ENCODE data around the gene RBM8A.
"Not testable (repeated sequence)": the region's sequence is repeated elsewhere in the genome, so short reads cannot be mapped to it uniquely, and the experiment has no call there.

Gene RBM8A

DNA sequence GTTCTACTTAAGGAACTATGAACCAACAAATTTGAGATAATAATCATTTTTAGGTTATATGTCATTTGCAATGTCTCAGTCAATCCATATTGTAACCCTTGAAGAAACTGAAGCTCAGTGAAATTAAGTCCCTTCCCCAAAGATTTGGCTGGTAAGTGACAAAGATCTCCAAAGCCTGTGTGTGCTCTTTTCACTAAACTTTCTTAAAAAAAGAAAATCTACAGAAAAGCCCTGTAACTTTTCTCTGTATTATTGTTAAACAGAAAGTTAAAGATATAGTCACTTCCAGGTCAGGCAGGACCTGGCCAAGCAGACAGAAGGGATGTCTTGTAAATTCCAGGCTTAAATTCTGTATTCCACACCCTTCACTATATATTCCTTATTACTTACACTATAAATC is 29.1 kb upstream of the RBM8A start:
- no peak for DNase-seq (ENCODE audit: low spot score)

DNA sequence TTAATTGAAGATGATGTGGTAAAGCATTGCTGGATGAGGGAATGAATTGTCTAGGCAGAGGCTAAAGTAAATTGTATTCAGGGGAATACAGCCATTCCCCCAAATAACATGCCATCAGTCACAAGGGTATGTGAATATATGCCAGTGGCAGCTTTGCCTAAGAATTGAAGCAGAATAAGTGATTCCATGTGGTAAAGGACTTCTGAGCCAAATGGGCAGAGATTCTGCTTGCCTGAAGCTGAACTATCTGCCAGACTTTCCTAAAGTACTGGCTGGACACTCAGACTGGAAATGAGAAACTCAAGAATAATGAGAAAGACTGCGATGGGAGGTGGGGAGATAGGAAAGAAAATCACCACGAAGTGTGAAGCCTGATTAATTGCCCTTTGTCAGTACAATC is 28.2 kb upstream of the RBM8A start:
- DNase-seq (ENCODE audit: low spot score) = no peak

DNA sequence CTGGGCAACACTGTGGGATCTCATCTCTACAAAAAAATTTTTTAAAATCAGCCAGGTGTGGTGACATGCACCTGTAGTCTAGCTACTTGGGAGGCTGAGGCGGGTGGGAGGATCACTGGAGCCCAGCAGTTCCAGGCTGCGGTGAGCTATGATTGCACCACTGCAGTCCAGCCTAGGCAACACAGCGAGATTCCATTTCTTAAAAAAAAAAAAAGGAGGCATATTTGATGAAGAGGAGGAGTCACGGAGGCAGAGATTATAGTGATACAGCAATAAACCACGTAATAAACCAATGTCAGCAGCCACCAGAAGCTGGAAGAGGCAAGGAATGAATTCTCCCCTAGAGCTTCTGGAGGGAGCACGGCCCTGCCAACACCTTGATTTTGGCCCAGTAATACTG is 26.6 kb upstream of the RBM8A start:
- no peak for DNase-seq (ENCODE audit: low spot score)

DNA sequence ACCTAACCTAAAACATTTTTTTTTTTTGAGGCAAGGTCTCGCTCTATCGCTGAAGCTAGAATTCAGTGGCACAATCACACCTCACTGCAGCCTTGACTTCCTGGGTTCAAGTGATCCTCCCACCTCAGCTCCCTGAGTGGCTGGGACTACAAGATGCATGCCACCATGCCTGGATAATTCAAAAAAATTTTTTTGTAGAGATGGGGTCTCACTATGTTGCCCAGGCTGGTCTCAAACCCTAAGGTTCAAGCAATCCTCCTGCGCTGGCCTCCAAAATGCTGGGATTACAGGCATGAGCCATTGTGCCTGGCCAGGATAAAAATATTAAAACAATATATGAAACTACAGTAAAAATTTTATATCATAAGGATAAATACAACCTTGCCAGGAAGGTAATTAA is 25.6 kb upstream of the RBM8A start:
- no peak for DNase-seq (ENCODE audit: low spot score)

DNA sequence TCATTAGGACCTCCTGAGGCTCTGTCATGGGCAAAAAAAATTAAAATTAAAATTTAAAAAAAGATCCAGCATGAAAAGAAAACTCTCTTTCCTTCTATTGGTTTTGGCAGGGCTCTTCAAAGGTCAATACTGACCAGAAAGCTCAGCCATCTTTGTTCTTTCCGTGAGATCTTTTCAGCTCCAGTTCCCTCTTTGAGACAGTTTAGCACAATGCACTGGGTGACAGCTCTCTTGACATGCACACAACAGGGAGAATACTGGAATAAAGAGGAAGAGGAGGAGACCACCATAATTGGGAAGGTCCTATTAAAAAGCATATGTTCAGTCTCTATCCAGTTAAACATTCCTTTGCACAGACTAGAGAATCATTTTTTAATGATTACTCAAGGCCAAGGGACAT is 24.2 kb upstream of the RBM8A start:
- no peak for DNase-seq (ENCODE audit: low spot score)

DNA sequence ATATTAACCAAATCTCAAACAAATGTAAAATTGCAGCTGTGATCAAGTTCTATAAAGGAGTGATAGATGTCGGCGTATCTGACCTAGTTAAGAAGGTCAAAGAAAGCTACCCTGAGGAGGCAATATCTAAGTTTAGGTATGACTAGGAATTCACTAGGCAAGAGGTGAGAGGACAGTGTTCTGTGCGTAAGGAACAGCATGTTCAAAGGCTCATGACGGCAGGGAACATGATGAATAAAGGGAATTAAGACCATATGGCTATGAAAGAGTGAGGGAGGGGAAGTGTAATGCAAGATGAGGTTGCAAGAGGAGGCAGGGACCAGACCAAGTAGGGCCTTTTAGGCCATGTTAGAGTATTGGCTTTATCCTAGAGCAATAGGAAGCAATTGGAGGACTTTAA is 21.9 kb upstream of the RBM8A start:
- no peak for DNase-seq (ENCODE audit: low spot score)

DNA sequence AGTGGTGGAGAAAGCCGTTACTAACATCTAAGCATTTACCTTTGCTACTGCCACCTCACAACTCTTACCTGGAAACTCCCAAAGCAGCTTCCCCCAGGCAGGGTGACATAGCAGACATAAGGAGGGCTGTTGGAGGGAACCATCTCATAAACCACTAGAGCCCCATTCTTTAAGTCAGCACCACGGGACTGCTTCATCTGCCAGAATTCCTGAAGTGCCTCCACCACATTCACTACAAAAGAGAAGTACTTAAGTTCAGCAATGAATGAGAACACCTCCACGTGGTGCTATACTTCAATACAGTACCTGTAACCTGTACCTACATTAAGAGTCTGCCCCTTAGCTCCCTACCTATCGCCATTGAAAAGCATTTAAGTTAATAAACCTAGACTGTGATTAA is 20.3 kb upstream of the RBM8A start:
- DNase-seq (ENCODE audit: low spot score) = no peak

DNA sequence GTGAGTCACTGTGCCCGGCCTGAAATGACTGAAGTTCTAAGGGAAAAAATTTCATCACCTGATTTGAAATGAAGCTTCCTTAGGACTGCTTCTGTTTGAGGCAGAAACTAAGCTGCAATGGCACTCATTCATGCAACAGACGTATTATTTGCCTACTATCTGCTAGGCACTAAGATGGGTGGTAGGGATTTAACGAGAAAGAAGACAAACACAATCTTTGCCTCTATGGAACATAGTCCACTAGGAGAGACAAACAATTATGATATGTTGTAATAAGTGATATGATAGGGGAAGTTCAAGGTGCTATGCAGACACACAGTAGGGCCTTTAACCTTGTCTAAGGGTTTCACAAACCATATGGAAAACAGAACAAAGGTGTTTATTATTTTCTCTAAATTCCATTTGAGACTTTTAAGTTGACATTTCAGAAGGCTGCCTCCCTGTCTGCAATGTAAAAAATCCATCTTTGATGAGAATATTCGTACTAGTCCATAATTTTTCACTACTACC is 19.2 kb upstream of the RBM8A start:
- DNase-seq (ENCODE audit: low spot score) = no peak

DNA sequence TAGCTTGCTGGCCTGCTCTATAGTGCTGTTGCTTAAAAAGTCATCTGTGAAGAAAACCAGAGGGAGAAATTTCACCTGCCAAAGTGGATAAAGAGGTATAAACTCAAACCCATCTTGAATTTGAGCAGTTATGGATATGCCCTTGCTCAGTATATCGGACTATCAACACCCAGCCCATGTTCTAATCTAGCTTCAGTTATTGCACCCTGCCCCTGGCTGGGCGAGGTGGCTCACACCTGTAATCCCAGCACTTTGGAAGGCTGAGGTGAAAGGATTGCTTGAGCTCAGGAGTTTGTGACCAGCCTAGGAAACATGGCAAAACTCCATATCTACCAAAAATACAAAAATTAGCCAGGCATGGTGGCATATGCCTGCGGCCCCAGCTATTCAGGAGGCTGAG is 17.2 kb upstream of the RBM8A start:
- no peak for DNase-seq (ENCODE audit: low spot score)

DNA sequence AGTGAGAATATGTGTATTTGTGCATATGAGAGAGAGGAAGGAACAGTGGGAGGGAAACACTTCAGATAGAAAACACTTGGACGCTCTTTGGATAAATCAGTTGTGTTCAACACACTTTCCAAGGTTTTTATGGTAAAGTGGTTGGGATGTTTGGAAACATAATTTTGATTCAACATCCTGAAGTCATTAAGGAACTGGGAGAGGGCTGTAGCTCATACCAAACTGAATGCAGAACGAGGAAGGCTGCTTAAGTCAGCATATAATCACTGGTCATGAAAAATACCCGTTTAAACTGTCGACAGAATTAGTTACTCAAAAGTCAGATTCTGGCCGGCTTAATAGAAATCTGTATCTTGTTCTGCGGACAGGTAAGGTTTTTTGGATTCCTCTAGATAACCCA is 15.6 kb upstream of the RBM8A start:
- DNase-seq (ENCODE audit: low spot score) = no peak

DNA sequence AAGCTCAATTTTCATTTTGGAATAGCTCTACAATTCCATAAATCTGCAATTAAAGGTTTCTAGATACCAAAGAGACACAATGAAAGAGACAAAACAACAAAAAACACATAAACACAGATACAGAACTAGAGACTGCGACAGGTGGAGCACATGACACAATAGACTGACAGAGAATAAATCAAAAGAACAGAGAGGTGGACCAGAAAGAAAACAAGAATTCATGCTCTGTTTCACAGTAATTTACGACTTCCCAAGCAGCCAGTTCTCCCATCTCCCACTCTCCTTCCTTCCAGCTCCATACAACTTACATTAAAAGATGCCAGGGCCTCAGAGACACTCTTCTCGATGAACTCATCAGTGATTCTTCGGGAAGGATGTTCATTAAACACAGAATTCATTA is 15.1 kb upstream of the RBM8A start:
- DNase-seq (ENCODE audit: low spot score) = no peak

DNA sequence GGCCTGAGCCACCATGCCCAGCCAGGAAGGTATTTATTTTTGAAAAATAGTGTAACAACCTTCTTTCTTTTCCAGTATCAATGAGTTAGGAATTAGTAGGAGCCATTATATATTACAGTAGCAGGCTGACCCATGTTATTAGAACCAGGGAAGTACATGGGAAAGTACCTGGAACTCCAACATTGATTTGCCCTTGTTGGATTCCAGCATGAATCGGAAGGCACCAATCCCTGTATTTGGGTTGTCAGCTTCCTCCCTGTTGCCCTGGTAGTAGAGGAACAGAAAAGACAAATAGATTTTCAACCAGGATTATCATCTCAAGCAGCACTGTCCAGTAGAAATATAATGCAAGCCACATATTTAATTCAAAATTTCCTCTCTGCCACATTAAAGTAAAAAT is 10.2 kb upstream of the RBM8A start:
- no peak for DNase-seq (ENCODE audit: low spot score)

DNA sequence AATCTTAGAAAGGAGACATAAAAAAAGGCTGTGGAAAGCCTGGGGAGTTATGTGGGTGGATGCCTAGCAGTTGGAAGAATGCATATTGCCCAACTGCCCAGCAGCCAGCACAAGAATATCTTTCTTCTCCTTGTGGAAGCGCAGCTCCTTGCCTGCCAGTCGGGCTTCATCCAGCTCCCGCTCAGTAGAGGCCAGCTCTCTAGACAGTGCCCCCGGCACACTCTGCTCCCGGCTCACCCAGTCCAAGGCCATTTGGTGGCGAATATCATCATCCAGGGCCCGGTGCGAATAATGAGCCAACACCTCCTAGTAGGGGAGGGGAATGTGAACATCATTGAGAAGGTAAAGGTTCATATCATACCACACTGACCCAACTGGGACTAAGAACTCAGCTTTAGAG is 9.0 kb upstream of the RBM8A start:
- peak; percentile 78 for DNase-seq (ENCODE audit: low spot score)

DNA sequence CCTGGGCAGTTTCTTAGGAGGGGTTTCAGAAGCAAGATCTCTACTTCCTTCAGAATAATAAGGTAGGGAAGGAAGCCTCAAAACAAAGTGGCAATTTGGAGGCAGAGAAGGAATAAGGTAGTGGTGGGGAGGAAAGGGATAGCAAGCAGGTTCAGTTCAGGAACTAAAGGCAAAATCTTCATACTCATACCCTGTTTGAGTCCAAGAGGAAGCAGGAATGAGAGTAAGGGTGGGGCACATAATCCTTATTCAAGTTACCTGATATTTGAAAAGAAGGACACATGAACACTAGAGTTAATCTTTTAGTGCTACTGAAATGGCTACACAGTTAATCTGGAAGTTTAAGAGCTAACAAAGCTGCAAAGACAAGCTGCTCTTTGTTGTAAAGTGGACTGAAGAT is 8.4 kb upstream of the RBM8A start:
- DNase-seq (ENCODE audit: low spot score) = peak; percentile 53

DNA sequence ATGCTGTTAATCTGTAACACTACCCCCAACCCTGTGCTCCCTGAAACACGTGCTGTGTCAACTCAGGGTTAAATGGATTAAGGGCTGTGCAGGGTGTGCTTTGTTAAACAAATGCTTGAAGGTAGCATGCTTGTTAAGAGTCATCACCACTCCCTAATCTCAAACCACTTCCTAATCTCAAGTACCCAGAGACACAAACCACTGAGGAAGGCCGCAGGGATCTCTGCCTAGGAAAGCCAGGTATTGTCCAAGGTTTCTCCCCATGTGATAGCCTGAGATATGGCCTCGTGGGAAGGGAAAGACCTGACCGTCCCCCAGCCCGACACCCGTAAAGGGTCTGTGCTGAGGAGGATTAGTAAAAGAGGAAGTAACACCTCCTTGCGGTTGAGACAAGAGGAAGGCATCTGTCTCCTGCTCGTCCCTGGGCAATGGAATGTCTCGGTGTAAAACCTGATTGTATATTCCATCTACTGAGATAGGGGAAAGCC is 5.3 kb upstream of the RBM8A start:
- not testable (repeated sequence) for DNase-seq (ENCODE audit: low spot score)

DNA sequence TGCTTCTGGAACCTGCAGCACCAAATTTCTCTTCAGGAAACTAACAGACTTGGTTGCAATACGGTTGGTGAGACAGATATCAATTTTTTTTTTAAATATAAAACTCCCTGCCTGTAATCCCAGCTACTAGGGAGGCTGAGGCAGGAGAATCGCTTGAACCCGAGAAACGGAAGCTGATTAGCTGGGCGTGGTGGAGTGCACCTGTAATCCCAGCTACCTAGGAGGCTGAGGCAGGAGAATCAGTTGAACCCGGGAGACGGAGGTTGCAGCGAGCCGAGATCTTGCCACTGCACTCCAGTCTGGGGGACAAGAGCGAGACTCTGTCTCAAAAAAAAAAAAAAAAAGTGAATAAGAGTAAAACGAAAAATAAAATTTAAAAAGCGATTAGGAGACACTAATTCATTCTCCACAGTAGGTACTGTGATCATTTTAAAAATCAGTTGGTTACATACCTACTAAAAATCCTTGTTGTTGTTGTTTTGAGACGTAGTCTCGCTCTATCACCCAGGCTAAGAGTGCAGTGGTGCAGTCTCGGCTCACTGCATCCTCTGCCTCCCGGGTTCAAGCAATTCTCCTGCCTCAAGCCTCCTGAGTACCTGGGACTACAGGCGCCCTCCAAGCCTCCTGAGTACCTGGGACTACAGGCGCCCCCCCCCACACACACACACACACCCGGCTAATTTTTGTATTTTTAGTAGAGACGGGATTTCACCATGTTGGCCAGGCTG is 796 bp upstream of the RBM8A start:
- no peak for DNase-seq (ENCODE audit: low spot score)

DNA sequence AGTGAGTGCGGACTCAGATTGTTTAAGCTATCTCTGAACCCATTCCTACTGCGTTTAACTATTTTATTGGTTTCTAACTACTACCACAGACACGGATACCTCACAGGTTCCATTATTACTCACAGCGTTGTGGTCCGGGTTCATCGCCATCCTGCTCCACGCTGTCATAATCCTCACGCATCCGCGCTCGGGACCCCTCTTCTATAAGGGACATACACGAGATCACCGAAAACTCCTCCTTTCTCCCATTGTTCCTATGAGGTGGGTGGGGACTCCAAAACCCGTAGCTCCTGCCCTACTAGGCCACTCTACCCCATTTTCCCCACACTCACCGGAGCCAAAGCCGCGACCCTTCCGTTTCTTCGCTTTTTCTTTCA is 610 bp downstream of the RBM8A start:
- no peak for DNase-seq (ENCODE audit: low spot score)

DNA sequence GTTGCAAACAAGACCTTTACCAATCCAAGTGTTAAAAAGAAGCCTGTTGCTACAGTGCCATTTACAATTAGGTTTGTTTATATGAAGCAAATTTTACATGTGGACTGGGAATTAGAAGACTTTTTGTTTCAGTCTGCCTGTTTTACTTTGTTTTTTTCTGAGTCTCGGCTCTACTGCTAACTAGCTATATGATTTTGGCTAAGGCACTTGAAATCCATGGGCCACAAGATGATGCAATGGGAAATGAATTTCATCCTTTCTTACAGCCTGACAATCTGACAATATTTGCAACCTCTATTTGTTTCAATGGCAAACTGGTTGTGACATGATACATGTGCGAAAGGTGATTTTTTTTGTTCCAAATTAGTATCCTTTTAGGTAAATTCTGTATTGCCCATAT is 5.0 kb downstream of the RBM8A start:
- no peak for DNase-seq (ENCODE audit: low spot score)

DNA sequence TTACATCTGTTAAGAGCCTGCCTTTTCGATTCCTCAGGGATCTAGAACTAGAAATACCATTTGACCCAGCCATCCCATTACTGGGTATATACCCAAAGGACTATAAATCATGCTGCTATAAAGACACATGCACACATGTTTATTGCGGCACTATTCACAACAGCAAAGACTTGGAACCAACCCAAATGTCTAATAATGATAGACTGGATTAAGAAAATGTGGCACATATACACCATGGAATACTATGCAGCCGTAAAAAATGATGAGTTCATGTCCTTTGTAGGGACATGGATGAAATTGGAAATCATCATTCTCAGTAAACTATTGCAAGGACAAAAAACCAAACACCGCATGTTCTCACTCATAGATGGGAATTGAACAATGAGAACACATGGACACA is 7.0 kb downstream of the RBM8A start:
- not testable (repeated sequence) for DNase-seq (ENCODE audit: low spot score)

DNA sequence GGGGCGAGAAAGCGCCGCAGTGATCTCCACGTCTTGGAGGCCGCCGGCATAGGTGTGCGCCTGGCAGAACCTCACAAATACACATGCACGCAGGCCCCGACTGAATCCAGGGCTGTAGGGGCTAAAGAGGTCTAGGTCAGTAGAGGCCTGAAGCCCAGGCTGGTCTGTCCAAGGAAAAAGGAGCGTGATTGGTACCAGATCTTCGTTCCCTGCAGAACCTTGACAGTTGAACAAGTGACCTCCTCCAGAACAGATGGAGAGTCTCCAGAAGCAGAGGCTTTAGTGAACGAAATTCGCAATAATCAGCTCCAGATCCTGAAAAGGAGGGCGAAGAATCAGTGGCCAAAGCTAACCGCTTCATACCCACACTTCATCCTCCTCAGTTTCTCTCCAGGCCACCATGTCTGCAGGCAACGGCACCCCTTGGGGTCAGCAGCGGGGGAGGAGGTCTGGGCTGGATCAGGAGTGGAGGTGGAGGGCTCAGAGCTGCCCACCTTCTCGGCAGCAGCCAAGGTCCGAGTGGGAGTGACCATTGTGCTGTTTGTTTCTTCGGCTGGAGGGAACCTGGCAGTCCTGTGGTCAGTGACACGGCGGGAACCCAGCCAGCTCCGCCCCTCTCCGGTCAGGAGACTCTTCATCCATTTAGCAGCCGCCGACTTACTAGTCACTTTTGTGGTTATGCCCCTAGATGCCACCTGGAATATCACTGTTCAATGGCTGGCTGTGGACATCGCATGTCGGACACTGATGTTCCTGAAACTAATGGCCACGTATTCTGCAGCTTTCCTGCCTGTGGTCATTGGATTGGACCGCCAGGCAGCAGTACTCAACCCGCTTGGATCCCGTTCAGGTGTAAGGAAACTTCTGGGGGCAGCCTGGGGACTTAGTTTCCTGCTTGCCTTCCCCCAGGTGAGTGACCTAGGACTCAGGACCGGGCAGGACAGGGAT is 8.0 kb downstream of the RBM8A start:
- DNase-seq (ENCODE audit: low spot score) = peak; percentile 50

DNA sequence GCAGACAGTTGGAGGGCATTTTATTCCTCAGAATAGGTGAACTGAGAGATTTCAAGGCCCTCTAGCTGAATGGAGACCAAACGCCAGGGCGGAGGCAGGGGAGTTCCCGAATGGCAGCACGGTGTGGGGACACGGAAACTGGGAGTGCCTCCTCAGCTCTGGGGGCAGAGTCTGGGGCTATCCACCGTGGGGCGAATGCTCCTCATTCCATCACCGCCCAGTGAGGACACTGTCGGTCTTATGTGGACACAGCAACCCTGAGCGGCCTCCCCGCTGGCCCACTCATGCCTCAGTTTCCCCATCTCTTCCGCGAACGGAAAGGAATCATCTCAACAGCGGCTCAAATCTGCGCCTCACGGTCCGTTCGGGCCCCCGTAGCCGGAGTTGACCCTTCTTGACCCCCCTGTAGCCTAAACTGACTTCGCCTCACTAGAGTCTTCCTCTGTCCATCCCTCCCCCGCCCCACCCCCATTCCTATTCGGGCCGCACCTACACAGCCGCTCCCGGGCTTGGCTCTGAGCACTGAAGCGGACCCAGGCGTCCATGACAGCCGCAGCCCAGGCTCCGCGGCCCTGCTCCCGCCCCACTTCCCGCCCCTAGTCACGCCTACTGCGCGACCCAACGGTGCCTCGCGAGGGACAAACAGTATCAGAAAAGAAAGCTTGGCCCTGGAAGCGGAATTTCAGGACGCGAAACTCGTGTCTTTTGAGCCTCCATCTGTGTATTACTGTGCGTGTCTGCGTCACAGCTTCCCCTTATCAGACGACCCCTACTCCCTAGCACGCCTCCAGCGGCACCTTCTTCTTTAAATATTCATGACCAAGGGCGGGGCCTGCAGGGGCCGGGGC is 8.9 kb downstream of the RBM8A start, which contains the start of gene PEX11B:
Gene PEX11B, minus strand, starts transcription at position 574 of the 848 bp plus-strand sequence. Its CDS starts 29 bp downstream, at position 545.
- DNase-seq (ENCODE audit: low spot score) = peak; percentile 82

DNA sequence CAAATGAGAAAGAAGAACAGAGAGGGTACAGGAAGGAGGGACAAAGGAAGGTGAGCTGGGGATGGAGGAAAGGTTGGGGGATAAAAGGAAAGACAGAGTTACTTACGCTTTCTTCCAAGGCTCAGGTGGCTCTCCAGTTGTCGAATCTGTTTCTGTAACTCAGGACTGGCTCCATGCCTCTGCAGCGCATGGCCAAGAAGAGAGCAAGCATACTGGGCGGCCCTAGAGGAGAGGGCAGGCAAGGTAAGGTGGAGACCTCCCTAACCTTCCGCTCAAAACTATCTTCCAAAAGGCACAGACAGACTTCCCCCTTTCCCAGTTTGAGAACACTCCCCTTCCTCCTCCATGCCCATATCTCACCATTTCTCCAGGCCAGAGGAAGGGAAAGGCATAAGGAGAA is 9.7 kb downstream of the RBM8A start:
- no peak for DNase-seq (ENCODE audit: low spot score)

Data from COLO829 (cell line).